Stomach smooth muscle (tissue), 2 donors: Measurements from ENCODE around the gene GPR148.

Source experiments
- H3K27ac ChIP-seq: one replicate; pipeline ENCODE4 v1.7.0; 2013; ENCODE audit warnings: mild to moderate bottlenecking, low read length, inconsistent platforms
- H3K27me3 ChIP-seq, 2 donors: one replicate each; pipeline ENCODE4 v1.7.0; 2013; ENCODE audit warnings: low read length in 2 of 2; ENCODE audit not compliant: insufficient read depth in 2 of 2, control insufficient read depth in 1 of 2
- H3K36me3 ChIP-seq, 2 donors: one replicate each; pipeline ENCODE4 v1.7.0; 2013; ENCODE audit warnings: low read length in 2 of 2; ENCODE audit not compliant: control insufficient read depth in 2 of 2, insufficient read depth in 2 of 2
- H3K4me1 ChIP-seq: one replicate; pipeline ENCODE4 v1.7.0; 2013; ENCODE audit warnings: low read length; ENCODE audit not compliant: control insufficient read depth, insufficient read depth
- H3K4me3 ChIP-seq, 2 donors: one replicate each; pipeline ENCODE4 v1.7.0; 2013; ENCODE audit warnings: low read length in 2 of 2
- H3K9ac ChIP-seq, 2 donors: one replicate each; pipeline ENCODE4 v1.7.0; 2013; ENCODE audit warnings: low read length in 2 of 2, mild to moderate bottlenecking in 1 of 2
- H3K9me3 ChIP-seq, 2 donors: one replicate each; pipeline ENCODE4 v1.7.0; 2013; ENCODE audit warnings: low read length in 2 of 2; ENCODE audit not compliant: control insufficient read depth in 2 of 2
- donor health status: healthy.
- donor health status: Pancreatic carcinoma.

Gene GPR148

GRCh38 chr2:130749641-130750040 is 20.8 kb downstream of the GPR148 start:
- no peaks in the 10 kb centered on the region for H3K4me1 ChIP-seq
- H3K9ac ChIP-seq = no peak overlapping the region
- no peak overlapping the region for H3K27ac ChIP-seq

GRCh38 chr2:130754811-130755210 is 25.9 kb downstream of the GPR148 start:
- Histone ChIP-seq H3K27ac (no peak overlapping the region), H3K4me1 (no peaks in the 10 kb centered on the region), H3K27me3 (peaks cover 31 to 34% of the 10 kb centered on the region in 2 donors), H3K9me3 (no peaks in the 10 kb centered on the region), H3K4me3 (no peak overlapping the region), H3K9ac (no peak overlapping the region), H3K36me3 (no peaks in the 10 kb centered on the region)

More at GRCh38 chr2:130749641-130750040, 20.8 kb downstream of the GPR148 start:
- peaks cover 0 to 6% of the 10 kb centered on the region in 2 donors for H3K27me3 ChIP-seq
- H3K36me3 ChIP-seq = no peaks in the 10 kb centered on the region
- no peaks in the 10 kb centered on the region for H3K9me3 ChIP-seq
- H3K4me3 ChIP-seq = no peak overlapping the region

GRCh38 chr2:130755256-130756052 is 26.6 kb downstream of the GPR148 start, which contains the start of gene AMER3:
AMER3 (plus strand) TSS chr2:130755540; CDS start chr2:130762073, 6,533 bp downstream.
- Histone ChIP-seq H3K36me3 (no peaks in the 10 kb centered on the region), H3K27me3 (peaks cover 34 to 36% of the 10 kb centered on the region in 2 donors), H3K4me3 (no peak within 1 kb of the TSS), H3K9me3 (no peaks in the 10 kb centered on the region), H3K9ac (no peak within 1 kb of the TSS), H3K4me1 (no peaks in the 10 kb centered on the region), H3K27ac (no peak within 1 kb of the TSS)

- H3K9me3 ChIP-seq = no peaks in the 10 kb centered on the region
Measured at GRCh38 chr2:130756053-130756873, 27.4 kb downstream of the GPR148 start.

GRCh38 chr2:130756874-130757668 is 28.2 kb downstream of the GPR148 start:
- H3K36me3 ChIP-seq = no peaks in the 10 kb centered on the region
- no peaks in the 10 kb centered on the region for H3K9me3 ChIP-seq
- H3K4me3 ChIP-seq = no peak overlapping the region
- H3K9ac ChIP-seq = no peak overlapping the region
- H3K27ac ChIP-seq = no peak overlapping the region
- peaks cover 34 to 40% of the 10 kb centered on the region in 2 donors for H3K27me3 ChIP-seq
- no peaks in the 10 kb centered on the region for H3K4me1 ChIP-seq

More at GRCh38 chr2:130756053-130756873, 27.4 kb downstream of the GPR148 start:
- Histone ChIP-seq H3K4me3 (no peak overlapping the region), H3K36me3 (no peaks in the 10 kb centered on the region), H3K9ac (no peak overlapping the region), H3K4me1 (no peaks in the 10 kb centered on the region), H3K27me3 (peaks cover 34 to 40% of the 10 kb centered on the region in 2 donors), H3K27ac (no peak overlapping the region)

- Histone ChIP-seq H3K27ac (no peak overlapping the region), H3K27me3 (peaks cover 33 to 34% of the 10 kb centered on the region in 2 donors), H3K4me1 (no peaks in the 10 kb centered on the region), H3K4me3 (no peak overlapping the region), H3K9me3 (no peaks in the 10 kb centered on the region), H3K9ac (no peak overlapping the region), H3K36me3 (no peaks in the 10 kb centered on the region)
Measured at GRCh38 chr2:130759906-130760753, 31.3 kb downstream of the GPR148 start.

- H3K4me3 ChIP-seq = no peak overlapping the region
- peaks cover 26 to 27% of the 10 kb centered on the region in 2 donors for H3K27me3 ChIP-seq
- H3K9ac ChIP-seq = no peak overlapping the region
- no peaks in the 10 kb centered on the region for H3K4me1 ChIP-seq
- H3K27ac ChIP-seq = no peak overlapping the region
- H3K36me3 ChIP-seq = no peaks in the 10 kb centered on the region
- no peaks in the 10 kb centered on the region for H3K9me3 ChIP-seq
Measured at GRCh38 chr2:130760754-130761751, 32.2 kb downstream of the GPR148 start.

GRCh38 chr2:130762031-130762909 is 33.4 kb downstream of the GPR148 start:
- H3K27me3 ChIP-seq = peaks cover 14 to 20% of the 10 kb centered on the region in 2 donors
- no peaks in the 10 kb centered on the region for H3K4me1 ChIP-seq
- no peaks in the 10 kb centered on the region for H3K9me3 ChIP-seq
- H3K36me3 ChIP-seq = no peaks in the 10 kb centered on the region
- H3K9ac ChIP-seq = no peak overlapping the region
- no peak overlapping the region for H3K4me3 ChIP-seq
- H3K27ac ChIP-seq = no peak overlapping the region
